ENCODE measurements around the gene TTLL11. TPM values are rescaled to one million over a fixed set of nuclear protein-coding genes. Genes with fewer than 3 reads are reported as not detected.

TTLL11 gene
- polyA plus RNA-seq, 1 of the 3 experiments (the other 2 are of a cell fraction) = 6.8 TPM

GRCh38 chr9:121976751-121977150, 116.4 kb downstream of the TTLL11 start:
- no peaks in the 10 kb centered on the region for H3K79me2 ChIP-seq (ENCODE audit: insufficient read depth)
- TF ChIP-seq TCF12 (IDR thresholded peaks at IDR 0.05) (peak; percentile 57), EP300 (IDR thresholded peaks at IDR 0.05; ENCODE audit: borderline replicate concordance in 1 of 2, low read depth in 1 of 2, low read length in 1 of 2) (peak in 1 of 2 experiments; percentile 45; a peak in 2 of 4 replicates), TEAD4 (IDR thresholded peaks at IDR 0.05; ENCODE audit: borderline replicate concordance, insufficient read depth) (no peak), PBX3 (IDR thresholded peaks at IDR 0.05) (peak; percentile 91), FOSL2 (IDR thresholded peaks at IDR 0.05; ENCODE audit: borderline replicate concordance, low read depth) (peak; percentile 33; the same call in 1 of the 2 replicates), USF1 (IDR thresholded peaks at IDR 0.05; ENCODE audit: borderline replicate concordance, low read depth) (peak; percentile 57; the same call in 1 of the 2 replicates), JUND (IDR thresholded peaks at IDR 0.05) (peak; percentile 45), REST (IDR thresholded peaks at IDR 0.05; ENCODE audit: low read depth, low read length) (no peak)
- no peaks in the 10 kb centered on the region for H3K27me3 ChIP-seq (ENCODE audit: insufficient read depth)
- peaks cover 0 to 18% of the 10 kb centered on the region in 2 experiments; a peak in 2 of 4 replicates for H3K4me1 ChIP-seq (ENCODE audit: control insufficient read depth in 1 of 2, insufficient read depth in 2 of 2, low read depth in 1 of 2, low read length in 1 of 2)
- H3K4me3 ChIP-seq (ENCODE audit: low read depth in 2 of 2, low read length in 1 of 2) = no peak overlapping the region
- POLR2A ChIA-PET = no interaction called here
- H3K4me2 ChIP-seq = no peak overlapping the region
- H2AFZ ChIP-seq (ENCODE audit: low read depth) = no peak overlapping the region
- peak overlapping the region in 1 of 2 experiments; percentile 66; a peak in 2 of 4 replicates for H3K27ac ChIP-seq (ENCODE audit: low read depth in 2 of 2, low read length in 1 of 2)
- no peak overlapping the region for H3K9ac ChIP-seq
- no peaks in the 10 kb centered on the region for H3K9me2 ChIP-seq
- no peak for DNase-seq
- peaks cover 0 to 4% of the 10 kb centered on the region in 2 experiments for H3K36me3 ChIP-seq (replicated peaks in 1 of 2; ENCODE audit: control insufficient read depth in 1 of 2, insufficient read depth in 2 of 2, low read length in 1 of 2)
- no peaks in the 10 kb centered on the region for H3K9me3 ChIP-seq
- peaks cover 16% of the 10 kb centered on the region for H3F3A ChIP-seq (replicated peaks; ENCODE audit: insufficient read depth)
- no peaks in the 10 kb centered on the region for H4K20me1 ChIP-seq (ENCODE audit: insufficient read depth)
- WGBS (ENCODE audit: low lambda C conversion rate) = 10% methylated on average over 1 of the region's 1 CpG
- CTCF ChIA-PET = interaction anchor here (1.0 to 1.5 kb wide), 3 partner anchors 47 to 289 kb away, joined by 3 to 4 read pairs (median 3); no protein-coding TSS in a partner anchor

GRCh38 chr9:121975801-121976277, 117.3 kb downstream of the TTLL11 start:
- peak overlapping the region in 1 of 2 experiments; percentile 66; a peak in 2 of 4 replicates for H3K27ac ChIP-seq (ENCODE audit: low read depth in 2 of 2, low read length in 1 of 2)
- H2AFZ ChIP-seq (ENCODE audit: low read depth) = no peak overlapping the region
- DNase-seq = no peak
- no peak overlapping the region for H3K4me2 ChIP-seq
- H3K9me2 ChIP-seq = no peaks in the 10 kb centered on the region
- peaks cover 17% of the 10 kb centered on the region for H3F3A ChIP-seq (replicated peaks; ENCODE audit: insufficient read depth)
- POLR2A ChIA-PET = no interaction called here
- WGBS (ENCODE audit: low lambda C conversion rate) = 85% methylated on average over 6 of the region's 6 CpGs
- no peaks in the 10 kb centered on the region for H3K36me3 ChIP-seq (replicated peaks in 1 of 2; ENCODE audit: control insufficient read depth in 1 of 2, insufficient read depth in 2 of 2, low read length in 1 of 2)
- TF ChIP-seq YY1 (IDR thresholded peaks at IDR 0.05; ENCODE audit: low read depth) = no peak
- TF ChIP-seq REST (IDR thresholded peaks at IDR 0.05; ENCODE audit: low read depth, low read length) = no peak
- no peak for TF ChIP-seq EP300 (IDR thresholded peaks at IDR 0.05; ENCODE audit: borderline replicate concordance in 1 of 2, low read depth in 1 of 2, low read length in 1 of 2)
- TF ChIP-seq SMC3 (IDR thresholded peaks at IDR 0.05; ENCODE audit: low read depth, low read length) = no peak
- no peak for TF ChIP-seq ELF1 (IDR thresholded peaks at IDR 0.05)
- H3K4me3 ChIP-seq (ENCODE audit: low read depth in 2 of 2, low read length in 1 of 2) = no peak overlapping the region
- no peaks in the 10 kb centered on the region for H3K79me2 ChIP-seq (ENCODE audit: insufficient read depth)
- no peaks in the 10 kb centered on the region for H3K27me3 ChIP-seq (ENCODE audit: insufficient read depth)
- CTCF ChIA-PET = interaction anchor here (1.0 to 1.5 kb wide), 2 partner anchors 46 to 241 kb away, joined by 3 to 4 read pairs; no protein-coding TSS in a partner anchor
- H4K20me1 ChIP-seq (ENCODE audit: insufficient read depth) = no peaks in the 10 kb centered on the region
- H3K4me1 ChIP-seq (ENCODE audit: control insufficient read depth in 1 of 2, insufficient read depth in 2 of 2, low read depth in 1 of 2, low read length in 1 of 2) = peaks cover 0 to 18% of the 10 kb centered on the region in 2 experiments; a peak in 2 of 4 replicates
- no peaks in the 10 kb centered on the region for H3K9me3 ChIP-seq
- no peak overlapping the region for H3K9ac ChIP-seq

Measured in SK-N-SH (cell line).